ENCODE measurements around the gene PNMT. TPM values are rescaled to one million over a fixed set of nuclear protein-coding genes. Genes with fewer than 3 reads are reported as not detected.
A peak's percentile ranks its signal among the peaks of the same experiment; 100 is the strongest.

The PNMT gene
- total RNA-seq, 4 donors from 2014 or later, result 1.1 to 3.3 (median 1.2) TPM; not detected in 1

DNA sequence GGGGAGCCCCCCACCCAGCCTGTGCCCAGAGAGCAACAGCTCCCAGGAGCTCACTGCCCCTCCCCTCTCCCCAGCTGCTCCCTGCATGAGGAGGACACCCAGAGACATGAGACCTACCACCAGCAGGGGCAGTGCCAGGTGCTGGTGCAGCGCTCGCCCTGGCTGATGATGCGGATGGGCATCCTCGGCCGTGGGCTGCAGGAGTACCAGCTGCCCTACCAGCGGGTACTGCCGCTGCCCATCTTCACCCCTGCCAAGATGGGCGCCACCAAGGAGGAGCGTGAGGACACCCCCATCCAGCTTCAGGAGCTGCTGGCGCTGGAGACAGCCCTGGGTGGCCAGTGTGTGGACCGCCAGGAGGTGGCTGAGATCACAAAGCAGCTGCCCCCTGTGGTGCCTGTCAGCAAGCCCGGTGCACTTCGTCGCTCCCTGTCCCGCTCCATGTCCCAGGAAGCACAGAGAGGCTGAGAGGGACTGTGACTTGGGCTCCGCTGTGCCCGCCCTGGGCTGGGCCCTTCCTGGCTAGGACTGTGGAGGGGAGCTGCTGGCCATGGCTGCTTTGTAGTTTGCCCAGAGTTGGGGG lies 2.5 kb upstream of the PNMT start:
- Histone ChIP-seq H3K27ac (no peak overlapping the region), H3K36me3 (peaks cover 5% of the 10 kb centered on the region in 2 donors), H3K4me1 (peaks cover 32 to 71% of the 10 kb centered on the region in 2 donors), H3K27me3 (no peaks in the 10 kb centered on the region), H3K4me3 (replicated peaks in 1 of 3) (no peak overlapping the region), H3K9me3 (no peaks in the 10 kb centered on the region)
- no peak for TF ChIP-seq POLR2A (IDR thresholded peaks at IDR 0.05)
- TF ChIP-seq, protein P1, sequence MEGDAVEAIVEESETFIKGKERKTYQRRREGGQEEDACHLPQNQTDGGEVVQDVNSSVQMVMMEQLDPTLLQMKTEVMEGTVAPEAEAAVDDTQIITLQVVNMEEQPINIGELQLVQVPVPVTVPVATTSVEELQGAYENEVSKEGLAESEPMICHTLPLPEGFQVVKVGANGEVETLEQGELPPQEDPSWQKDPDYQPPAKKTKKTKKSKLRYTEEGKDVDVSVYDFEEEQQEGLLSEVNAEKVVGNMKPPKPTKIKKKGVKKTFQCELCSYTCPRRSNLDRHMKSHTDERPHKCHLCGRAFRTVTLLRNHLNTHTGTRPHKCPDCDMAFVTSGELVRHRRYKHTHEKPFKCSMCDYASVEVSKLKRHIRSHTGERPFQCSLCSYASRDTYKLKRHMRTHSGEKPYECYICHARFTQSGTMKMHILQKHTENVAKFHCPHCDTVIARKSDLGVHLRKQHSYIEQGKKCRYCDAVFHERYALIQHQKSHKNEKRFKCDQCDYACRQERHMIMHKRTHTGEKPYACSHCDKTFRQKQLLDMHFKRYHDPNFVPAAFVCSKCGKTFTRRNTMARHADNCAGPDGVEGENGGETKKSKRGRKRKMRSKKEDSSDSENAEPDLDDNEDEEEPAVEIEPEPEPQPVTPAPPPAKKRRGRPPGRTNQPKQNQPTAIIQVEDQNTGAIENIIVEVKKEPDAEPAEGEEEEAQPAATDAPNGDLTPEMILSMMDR (IDR thresholded peaks at IDR 0.05), result no peak
- 43 to 65% methylated on average over 2 to 7 of the region's 17 CpGs for WGBS, 2 donors
- DNase-seq, result peak in 1 of 2 donors; percentile 41
- intact Hi-C loops (cut with DNase I), result loop anchor here (2.0 kb wide), 1 partner anchor 43 kb away; no protein-coding TSS in a partner anchor

DNA sequence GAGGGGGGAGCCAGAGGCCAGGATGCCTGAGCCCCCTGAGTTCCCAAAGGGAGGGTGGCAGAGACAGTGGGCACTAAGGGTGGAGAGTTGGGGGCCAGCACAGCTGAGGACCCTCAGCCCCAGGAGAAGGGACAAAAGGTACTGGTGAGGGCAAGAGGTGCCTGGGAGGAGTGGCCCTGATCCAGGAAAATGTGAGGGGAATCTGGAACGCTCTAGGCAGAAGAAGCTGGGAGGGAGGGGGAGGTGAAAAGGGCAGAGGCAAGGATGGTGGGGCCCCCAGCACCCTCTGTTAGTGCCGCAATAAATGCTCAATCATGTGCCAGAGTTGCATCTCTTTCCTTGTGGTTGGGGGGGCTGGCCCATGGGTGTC lies 2.0 kb upstream of the PNMT start:
- H3K27me3 ChIP-seq, result no peaks in the 10 kb centered on the region
- no peak for TF ChIP-seq POLR2A (IDR thresholded peaks at IDR 0.05)
- TF ChIP-seq, protein P1 (IDR thresholded peaks at IDR 0.05), result no peak
- no peak for DNase-seq
- peaks cover 32 to 72% of the 10 kb centered on the region in 2 donors for H3K4me1 ChIP-seq
- H3K4me3 ChIP-seq (replicated peaks in 1 of 3), result no peak overlapping the region
- peaks cover under 1% of the 10 kb centered on the region in 2 donors for H3K36me3 ChIP-seq
- intact Hi-C loops (cut with DNase I), result no loop called here
- WGBS, 2 donors, result 62 to 67% methylated on average over 2 of the region's 2 CpGs
- no peaks in the 10 kb centered on the region for H3K9me3 ChIP-seq
- H3K27ac ChIP-seq, result no peak overlapping the region

DNA sequence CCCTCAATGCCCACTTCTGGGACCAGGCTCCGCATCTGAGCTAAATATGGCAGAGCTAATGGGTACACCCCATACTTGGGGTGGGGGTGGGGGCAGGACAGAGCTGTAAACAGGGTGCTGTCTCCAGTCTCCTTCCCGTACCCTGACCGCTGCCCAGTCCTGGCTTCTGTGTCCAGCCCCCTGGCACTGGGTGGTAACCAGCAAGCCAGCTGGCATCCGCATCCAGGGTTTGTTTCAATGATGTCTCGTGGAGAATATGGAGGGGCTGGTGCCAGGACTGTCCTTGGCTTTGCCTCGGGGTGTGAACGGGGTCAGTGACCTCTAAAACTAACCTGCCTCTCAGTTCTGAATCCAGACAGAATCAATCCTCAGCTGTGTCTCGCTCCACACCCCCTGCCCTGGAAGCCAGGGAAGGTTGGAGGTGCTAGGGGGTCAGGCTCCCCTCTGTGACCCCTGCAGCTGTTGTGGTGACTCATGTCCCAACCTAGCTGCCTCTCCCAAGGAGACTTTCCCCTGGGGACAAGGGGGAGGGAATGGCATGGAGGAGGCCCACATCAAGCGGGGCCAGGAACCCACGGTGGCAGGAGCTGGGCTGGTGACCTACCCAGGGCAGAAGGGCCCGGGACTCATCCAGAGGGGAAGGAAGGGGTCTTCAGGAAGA lies 1.5 kb upstream of the PNMT start:
- Histone ChIP-seq H3K9me3 (no peaks in the 10 kb centered on the region), H3K36me3 (no peaks in the 10 kb centered on the region), H3K27ac (peak overlapping the region in 1 of 3 donors; percentile 10), H3K4me1 (peaks cover 33 to 77% of the 10 kb centered on the region in 2 donors), H3K27me3 (no peaks in the 10 kb centered on the region), H3K4me3 (replicated peaks in 1 of 3) (no peak overlapping the region)
- intact Hi-C loops (cut with DNase I), result no loop called here
- no peak for DNase-seq
- 59 to 78% methylated on average over 5 to 10 of the region's 11 CpGs for WGBS, 2 donors
- TF ChIP-seq POLR2A (IDR thresholded peaks at IDR 0.05), result no peak
- TF ChIP-seq, protein P1 (IDR thresholded peaks at IDR 0.05), result no peak

DNA sequence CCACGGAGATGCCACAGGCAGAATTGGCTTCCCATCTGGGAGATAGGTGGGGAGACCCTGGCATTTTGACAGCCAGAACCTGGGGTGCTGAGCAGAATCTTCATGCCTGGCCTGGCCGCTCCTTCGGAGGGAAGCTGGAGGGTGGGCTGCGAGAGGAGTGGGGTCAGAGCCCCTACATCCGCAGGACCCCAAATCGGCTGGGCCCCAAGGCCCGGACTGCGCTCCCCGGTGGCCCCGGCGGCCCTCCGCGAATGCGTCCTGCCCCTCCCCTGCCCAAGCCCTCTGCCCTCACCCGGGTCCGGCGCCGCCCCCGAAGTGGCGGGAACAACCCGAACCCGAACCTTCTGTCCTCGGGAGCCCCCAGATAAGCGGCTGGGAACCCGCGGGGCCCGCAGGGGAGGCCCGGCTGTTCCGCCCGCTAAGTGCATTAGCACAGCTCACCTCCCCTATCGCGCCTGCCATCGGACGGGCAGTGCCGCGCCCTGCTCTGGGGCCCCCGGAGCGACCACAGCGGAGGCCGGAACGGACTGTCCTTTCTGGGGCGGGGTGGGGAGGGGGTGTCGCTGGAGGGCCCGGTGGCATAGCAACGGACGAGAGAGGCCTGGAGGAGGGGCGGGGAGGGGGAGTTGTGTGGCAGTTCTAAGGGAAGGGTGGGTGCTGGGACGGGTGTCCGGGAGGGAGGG lies 850 bp upstream of the PNMT start:
- TF ChIP-seq POLR2A (IDR thresholded peaks at IDR 0.05), result no peak
- TF ChIP-seq, protein P1 (IDR thresholded peaks at IDR 0.05), result no peak
- intact Hi-C loops (cut with DNase I), result no loop called here
- H3K27ac ChIP-seq, result peak overlapping the region in 1 of 3 donors; percentile 10
- WGBS, 2 donors, result 8 to 29% methylated on average over 2 to 5 of the region's 49 CpGs
- no peaks in the 10 kb centered on the region for H3K36me3 ChIP-seq
- H3K27me3 ChIP-seq, result no peaks in the 10 kb centered on the region
- peak in 1 of 2 donors; percentile 48 for DNase-seq
- H3K9me3 ChIP-seq, result no peaks in the 10 kb centered on the region
- peak overlapping the region in 1 of 3 donors; percentile 21 for H3K4me3 ChIP-seq (replicated peaks in 1 of 3)
- H3K4me1 ChIP-seq, result peaks cover 33 to 77% of the 10 kb centered on the region in 2 donors

All from thyroid gland (tissue), 4 donors.